Measurements from ENCODE around the gene INPP5D. TPM values are rescaled to one million over a fixed set of nuclear protein-coding genes. Genes with fewer than 3 reads are reported as not detected.
"Not testable (repeated sequence)": the region's sequence is repeated elsewhere in the genome, so short reads cannot be mapped to it uniquely, and the experiment has no call there.

INPP5D gene
- total RNA-seq, 1 donor from 2014 or later, result 33.3 TPM

DNA sequence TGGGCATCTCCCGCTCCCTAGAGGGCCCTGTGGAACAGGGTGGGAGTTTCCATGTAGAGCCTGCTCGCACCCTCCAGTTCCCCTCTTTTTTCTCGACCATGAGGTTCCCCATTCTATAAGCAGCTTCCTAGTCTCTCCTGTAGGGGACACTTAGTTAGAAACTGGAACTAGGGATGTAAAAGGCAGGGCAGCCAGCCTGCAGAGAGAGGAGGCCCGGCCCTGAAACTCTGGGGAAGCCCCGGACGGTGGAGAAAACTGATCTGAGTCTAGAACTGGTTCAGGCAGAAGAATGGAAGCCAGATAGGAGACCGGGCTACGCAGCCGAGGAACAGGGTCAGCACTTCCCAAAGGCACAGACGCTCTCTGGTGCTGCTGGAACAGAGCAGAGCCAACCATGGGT lies 139.7 kb downstream of the INPP5D start:
- Histone ChIP-seq H3K9me3 (no peaks in the 10 kb centered on the region), H3K27ac (no peak overlapping the region), H3K36me3 (peaks cover 38% of the 10 kb centered on the region), H3K4me1 (no peaks in the 10 kb centered on the region), H3K27me3 (no peaks in the 10 kb centered on the region), H3K4me3 (no peak overlapping the region)
- DNase-seq (no peak), ATAC-seq (no peak)
- TF ChIP-seq, protein P1, sequence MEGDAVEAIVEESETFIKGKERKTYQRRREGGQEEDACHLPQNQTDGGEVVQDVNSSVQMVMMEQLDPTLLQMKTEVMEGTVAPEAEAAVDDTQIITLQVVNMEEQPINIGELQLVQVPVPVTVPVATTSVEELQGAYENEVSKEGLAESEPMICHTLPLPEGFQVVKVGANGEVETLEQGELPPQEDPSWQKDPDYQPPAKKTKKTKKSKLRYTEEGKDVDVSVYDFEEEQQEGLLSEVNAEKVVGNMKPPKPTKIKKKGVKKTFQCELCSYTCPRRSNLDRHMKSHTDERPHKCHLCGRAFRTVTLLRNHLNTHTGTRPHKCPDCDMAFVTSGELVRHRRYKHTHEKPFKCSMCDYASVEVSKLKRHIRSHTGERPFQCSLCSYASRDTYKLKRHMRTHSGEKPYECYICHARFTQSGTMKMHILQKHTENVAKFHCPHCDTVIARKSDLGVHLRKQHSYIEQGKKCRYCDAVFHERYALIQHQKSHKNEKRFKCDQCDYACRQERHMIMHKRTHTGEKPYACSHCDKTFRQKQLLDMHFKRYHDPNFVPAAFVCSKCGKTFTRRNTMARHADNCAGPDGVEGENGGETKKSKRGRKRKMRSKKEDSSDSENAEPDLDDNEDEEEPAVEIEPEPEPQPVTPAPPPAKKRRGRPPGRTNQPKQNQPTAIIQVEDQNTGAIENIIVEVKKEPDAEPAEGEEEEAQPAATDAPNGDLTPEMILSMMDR (IDR thresholded peaks at IDR 0.05), result no peak
- intact Hi-C loops (cut with DNase I), result no loop called here

GRCh38 chr2:233200790-233201189 lies 140.6 kb downstream of the INPP5D start:
- H3K27me3 ChIP-seq; H3K4me1 ChIP-seq; H3K4me3 ChIP-seq; H3K27ac ChIP-seq; H3K9me3 ChIP-seq; ATAC-seq; DNase-seq; intact Hi-C loops (cut with DNase I): not testable (repeated sequence)
- H3K36me3 ChIP-seq, result peaks cover 29% of the 10 kb centered on the region

- Histone ChIP-seq H3K27ac (no peak overlapping the region), H3K36me3 (peaks cover 25% of the 10 kb centered on the region), H3K9me3 (no peaks in the 10 kb centered on the region), H3K4me3 (no peak overlapping the region), H3K27me3 (no peaks in the 10 kb centered on the region), H3K4me1 (no peaks in the 10 kb centered on the region)
- intact Hi-C loops (cut with DNase I), result no loop called here
- no peak for ATAC-seq
- TF ChIP-seq, protein P1 (IDR thresholded peaks at IDR 0.05), result no peak
- no peak for DNase-seq
These were observed 141.3 kb downstream of the INPP5D start for GRCh38 chr2:233201258-233202013.

DNA sequence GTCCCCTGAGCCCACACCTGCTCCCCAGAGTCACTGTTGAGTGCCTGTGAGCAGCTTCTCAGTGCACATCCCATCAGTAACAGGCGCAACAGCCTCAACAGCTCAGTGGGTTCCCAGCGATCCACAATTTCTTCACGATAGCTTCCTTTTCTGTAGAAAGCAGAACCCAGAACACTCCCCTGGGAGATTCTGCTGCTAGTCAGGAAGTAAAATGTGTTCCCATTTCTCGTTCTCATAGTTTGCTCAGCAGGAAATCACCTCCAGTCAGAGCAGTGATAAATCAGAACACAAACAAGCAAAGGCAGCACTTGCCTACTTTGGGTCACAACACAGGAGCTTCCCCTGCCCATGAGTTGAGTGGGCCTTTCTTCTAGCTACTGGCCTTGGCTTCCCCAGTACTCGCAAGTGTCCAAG lies 142.4 kb downstream of the INPP5D start:
- no peak overlapping the region for H3K4me3 ChIP-seq
- intact Hi-C loops (cut with DNase I), result no loop called here
- DNase-seq, result no peak
- peaks cover 20% of the 10 kb centered on the region for H3K36me3 ChIP-seq
- TF ChIP-seq, protein P1 (IDR thresholded peaks at IDR 0.05), result no peak
- no peak overlapping the region for H3K27ac ChIP-seq
- peak; percentile 53 for ATAC-seq
- H3K4me1 ChIP-seq, result no peaks in the 10 kb centered on the region
- no peaks in the 10 kb centered on the region for H3K27me3 ChIP-seq
- no peaks in the 10 kb centered on the region for H3K9me3 ChIP-seq

GRCh38 chr2:233203060-233203459 lies 142.9 kb downstream of the INPP5D start:
- H3K9me3 ChIP-seq, result no peaks in the 10 kb centered on the region
- intact Hi-C loops (cut with DNase I), result no loop called here
- no peak overlapping the region for H3K4me3 ChIP-seq
- TF ChIP-seq, protein P1 (IDR thresholded peaks at IDR 0.05), result no peak
- DNase-seq (no peak), ATAC-seq (no peak)
- H3K27ac ChIP-seq, result no peak overlapping the region
- H3K36me3 ChIP-seq, result peaks cover 15% of the 10 kb centered on the region
- no peaks in the 10 kb centered on the region for H3K27me3 ChIP-seq
- H3K4me1 ChIP-seq, result no peaks in the 10 kb centered on the region

- Histone ChIP-seq H3K4me1 (no peaks in the 10 kb centered on the region), H3K36me3 (peaks cover 6% of the 10 kb centered on the region), H3K9me3 (no peaks in the 10 kb centered on the region), H3K27me3 (no peaks in the 10 kb centered on the region), H3K27ac (no peak overlapping the region), H3K4me3 (no peak overlapping the region)
- TF ChIP-seq, protein P1 (IDR thresholded peaks at IDR 0.05), result no peak
- DNase-seq, result no peak
- ATAC-seq, result no peak
- intact Hi-C loops (cut with DNase I), result no loop called here
These were observed 144.3 kb downstream of the INPP5D start for GRCh38 chr2:233204286-233204936.
